ENCODE measurements around the gene SINHCAF. TPM values are rescaled to one million over a fixed set of nuclear protein-coding genes. Genes with fewer than 3 reads are reported as not detected.
A peak's percentile ranks its signal among the peaks of the same experiment; 100 is the strongest.

The SINHCAF gene
- total and polyA plus RNA-seq, 2 experiments from 2014 or later, result 581 to 686 TPM

DNA sequence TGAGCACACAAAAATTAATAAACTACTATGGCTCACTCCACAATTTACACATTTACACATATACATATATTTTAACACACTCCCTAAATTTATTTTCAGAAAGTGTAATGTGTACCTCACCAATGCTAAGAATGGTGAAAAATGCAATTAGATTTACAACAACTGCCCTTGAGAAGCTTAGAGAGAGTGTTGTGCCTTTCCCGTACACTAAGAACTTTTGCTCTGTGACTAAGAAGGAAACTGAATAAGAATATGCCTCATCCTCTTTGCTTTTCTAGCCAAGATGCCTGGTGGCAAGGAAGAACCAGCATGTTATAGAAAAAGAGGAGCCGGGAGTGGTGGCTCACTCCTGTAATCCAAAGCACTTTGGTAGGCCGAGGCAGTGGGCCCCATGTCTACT is 62.3 kb downstream of the SINHCAF start:
- H3K4me2 ChIP-seq, result no peak overlapping the region
- H3K4me3 Mint-ChIP-seq, result no peak overlapping the region
- no peaks in the 10 kb centered on the region for H3K9me2 ChIP-seq (ENCODE audit: insufficient read depth)
- H3K4me3 ChIP-seq, result no peak overlapping the region
- H2AFZ ChIP-seq, result no peak overlapping the region
- no peaks in the 10 kb centered on the region for H3K36me3 Mint-ChIP-seq (ENCODE audit: low read depth)
- DNase-seq (ENCODE audit: low spot score), result no peak
- no peak for ATAC-seq
- H3K27ac Mint-ChIP-seq, result 0 out of 2 replicates have a peak overlapping the region, but pooled peaks have one; percentile 52
- peaks cover 26% of the 10 kb centered on the region for H3K4me1 Mint-ChIP-seq
- H3K9me3 Mint-ChIP-seq, result no peaks in the 10 kb centered on the region
- no peak overlapping the region for H3K27ac ChIP-seq (ENCODE audit: low read depth)
- no peaks in the 10 kb centered on the region for H3K79me2 ChIP-seq (replicated peaks; ENCODE audit: insufficient read depth)
- TF ChIP-seq STAT1 (IDR thresholded peaks at IDR 0.05; ENCODE audit: unreplicated experiment) (no peak), JUNB (IDR thresholded peaks at IDR 0.05; ENCODE audit: unreplicated experiment) (no peak), CTCF (conservative IDR thresholded peaks at IDR 0.05; ENCODE audit: low read depth in 2 of 2) (no peak), EZH2phosphoT487 (IDR thresholded peaks at IDR 0.05; ENCODE audit: unreplicated experiment) (no peak), REST (IDR thresholded peaks at IDR 0.05; ENCODE audit: unreplicated experiment) (no peak), ZNF462 (CRISPR knock-in tag; IDR thresholded peaks at IDR 0.05) (no peak), POLR2AphosphoS5 (IDR thresholded peaks at IDR 0.05; ENCODE audit: low read depth) (no peak), ZNF331 (CRISPR knock-in tag; IDR thresholded peaks at IDR 0.05; ENCODE audit: low read depth) (no peak), CREB1 (CRISPR knock-in tag; IDR thresholded peaks at IDR 0.05; ENCODE audit: low read depth) (no peak), NANOG (IDR thresholded peaks at IDR 0.05; ENCODE audit: borderline replicate concordance) (no peak), EZH2 (IDR thresholded peaks at IDR 0.05; ENCODE audit: low read depth, unreplicated experiment) (no peak), ZNF114 (CRISPR knock-in tag; IDR thresholded peaks at IDR 0.05) (no peak)
- TF ChIP-seq, protein P1, sequence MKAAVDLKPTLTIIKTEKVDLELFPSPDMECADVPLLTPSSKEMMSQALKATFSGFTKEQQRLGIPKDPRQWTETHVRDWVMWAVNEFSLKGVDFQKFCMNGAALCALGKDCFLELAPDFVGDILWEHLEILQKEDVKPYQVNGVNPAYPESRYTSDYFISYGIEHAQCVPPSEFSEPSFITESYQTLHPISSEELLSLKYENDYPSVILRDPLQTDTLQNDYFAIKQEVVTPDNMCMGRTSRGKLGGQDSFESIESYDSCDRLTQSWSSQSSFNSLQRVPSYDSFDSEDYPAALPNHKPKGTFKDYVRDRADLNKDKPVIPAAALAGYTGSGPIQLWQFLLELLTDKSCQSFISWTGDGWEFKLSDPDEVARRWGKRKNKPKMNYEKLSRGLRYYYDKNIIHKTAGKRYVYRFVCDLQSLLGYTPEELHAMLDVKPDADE (IDR thresholded peaks at IDR 0.05), result no peak
- peaks cover 22% of the 10 kb centered on the region for H3K4me1 ChIP-seq (ENCODE audit: insufficient read depth)
- H3K27me3 ChIP-seq (ENCODE audit: insufficient read depth), result no peaks in the 10 kb centered on the region
- H3K36me3 ChIP-seq (ENCODE audit: insufficient read depth), result no peaks in the 10 kb centered on the region
- no peaks in the 10 kb centered on the region; the same call in 1 of the 2 replicates for H4K20me1 ChIP-seq (replicated peaks; ENCODE audit: insufficient read depth)
- peaks cover 6% of the 10 kb centered on the region; the same call in 1 of the 2 replicates for H3F3A ChIP-seq (replicated peaks; ENCODE audit: low read depth)
- H3K27me3 Mint-ChIP-seq (ENCODE audit: insufficient read depth, low read depth, poor library complexity), result no peaks in the 10 kb centered on the region
